ENCODE results near the gene WWOX.

DNA sequence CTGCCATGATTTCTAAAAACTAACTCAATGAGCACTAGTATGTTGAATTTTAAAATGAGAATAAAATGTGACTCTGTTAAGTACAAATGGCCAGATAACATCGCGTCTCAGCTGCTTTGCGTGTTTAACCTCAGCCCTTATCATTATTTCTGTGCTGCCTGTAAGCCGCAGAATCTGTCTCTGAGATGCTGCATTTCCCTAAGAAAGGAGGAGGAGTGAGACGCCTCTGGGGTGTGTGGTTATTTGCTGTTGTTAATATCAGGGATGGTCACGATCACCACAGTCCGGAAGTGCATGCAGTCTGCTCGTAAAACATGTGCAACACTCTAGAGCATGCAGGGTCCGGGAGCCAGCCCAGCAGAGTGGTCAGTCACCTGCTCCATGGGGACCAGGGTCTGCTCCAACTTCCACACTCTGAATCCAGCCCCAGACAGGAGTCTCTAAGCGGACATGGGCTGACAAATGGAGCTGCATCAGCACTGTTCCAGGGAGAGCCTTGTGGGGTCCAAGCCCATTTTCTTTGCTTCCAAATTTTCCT, 1158.6 kb downstream of the WWOX start:
- TF ChIP-seq, protein P1, sequence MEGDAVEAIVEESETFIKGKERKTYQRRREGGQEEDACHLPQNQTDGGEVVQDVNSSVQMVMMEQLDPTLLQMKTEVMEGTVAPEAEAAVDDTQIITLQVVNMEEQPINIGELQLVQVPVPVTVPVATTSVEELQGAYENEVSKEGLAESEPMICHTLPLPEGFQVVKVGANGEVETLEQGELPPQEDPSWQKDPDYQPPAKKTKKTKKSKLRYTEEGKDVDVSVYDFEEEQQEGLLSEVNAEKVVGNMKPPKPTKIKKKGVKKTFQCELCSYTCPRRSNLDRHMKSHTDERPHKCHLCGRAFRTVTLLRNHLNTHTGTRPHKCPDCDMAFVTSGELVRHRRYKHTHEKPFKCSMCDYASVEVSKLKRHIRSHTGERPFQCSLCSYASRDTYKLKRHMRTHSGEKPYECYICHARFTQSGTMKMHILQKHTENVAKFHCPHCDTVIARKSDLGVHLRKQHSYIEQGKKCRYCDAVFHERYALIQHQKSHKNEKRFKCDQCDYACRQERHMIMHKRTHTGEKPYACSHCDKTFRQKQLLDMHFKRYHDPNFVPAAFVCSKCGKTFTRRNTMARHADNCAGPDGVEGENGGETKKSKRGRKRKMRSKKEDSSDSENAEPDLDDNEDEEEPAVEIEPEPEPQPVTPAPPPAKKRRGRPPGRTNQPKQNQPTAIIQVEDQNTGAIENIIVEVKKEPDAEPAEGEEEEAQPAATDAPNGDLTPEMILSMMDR (optimal IDR thresholded peaks at IDR 0.05 in 1 of 3, IDR thresholded peaks at IDR 0.05 in 1 of 3, conservative IDR thresholded peaks at IDR 0.05 in 1 of 3; ENCODE audit: extremely low read depth in 1 of 3, insufficient read depth in 2 of 3, low read length in 3 of 3) = no peak
- TF ChIP-seq EZH2 (IDR thresholded peaks at IDR 0.05; ENCODE audit: low read length) = no peak

Data from keratinocyte (primary cell).